Activated T-helper 2 cell treated with anti-CD3 and anti-CD28 coated beads, Interferon-gamma antibody, Interleukin-2, Interleukin-4, amounts not matched to agents 10 μg/mL and 5 μg/mL and 100 μg/mL, durations not matched to agents 14 hours and 24 hours and 36 hours (primary cell): ENCODE measurements around the gene ABCE1. TPM values are rescaled to one million over a fixed set of nuclear protein-coding genes. Genes with fewer than 3 reads are reported as not detected.
"Not testable (repeated sequence)": the region's sequence is repeated elsewhere in the genome, so short reads cannot be mapped to it uniquely, and the experiment has no call there.

Source experiments
- DNase-seq: peaks from one replicate; pipeline ENCODE4 v3.0.0; 2021; ENCODE audit warnings: low spot score
- H3K27ac Mint-ChIP-seq: one replicate; pipeline ENCODE4 v1.8.0; 2021; ENCODE audit warnings: mixed read lengths
- H3K27me3 Mint-ChIP-seq: one replicate; pipeline ENCODE4 v1.8.0; 2021; ENCODE audit warnings: low read depth, mixed read lengths
- H3K36me3 Mint-ChIP-seq: one replicate; pipeline ENCODE4 v1.8.0; 2021; ENCODE audit warnings: low read depth, mixed read lengths
- H3K4me1 Mint-ChIP-seq: one replicate; pipeline ENCODE4 v1.8.0; 2021; ENCODE audit warnings: low read depth, mixed read lengths
- H3K4me3 Mint-ChIP-seq: one replicate; pipeline ENCODE4 v1.8.0; 2021; ENCODE audit warnings: low read depth, mild to moderate bottlenecking, moderate library complexity, mixed read lengths
- H3K9me3 Mint-ChIP-seq: one replicate; pipeline ENCODE4 v1.8.0; 2021; ENCODE audit warnings: mixed read lengths
- intact Hi-C: fragments of 100-400 bp; cut with micrococcal nuclease; formaldehyde crosslinking; loops from one replicate; pipeline ENCODE4 v1.15.1; 2023
- total RNA-seq: library from RNA; stranded (reverse); gene quantifications from 2 replicates; pipeline ENCODE4 v1.2.3, GENCODE V29; 2022

ABCE1 gene
- total RNA-seq, 1 donor from 2014 or later = 162 TPM

- peak overlapping the region; percentile 83 for H3K27ac Mint-ChIP-seq
- peak overlapping the region; percentile 8 for H3K4me3 Mint-ChIP-seq
Observed at GRCh38 chr4:145125396-145125795, 27.3 kb downstream of the ABCE1 start.

GRCh38 chr4:145130130-145130529, 32.0 kb downstream of the ABCE1 start:
- H3K36me3 Mint-ChIP-seq = peaks cover 88% of the 10 kb centered on the region
- H3K4me1 Mint-ChIP-seq = peaks cover 68% of the 10 kb centered on the region
- intact Hi-C loops = loop anchor here (1.0 kb wide), 1 partner anchor 32 kb away; the partner anchor contains the start of genes ABCE1 and ANAPC10
- no peak overlapping the region for H3K4me3 Mint-ChIP-seq
- no peaks in the 10 kb centered on the region for H3K27me3 Mint-ChIP-seq
- peak overlapping the region; percentile 85 for H3K27ac Mint-ChIP-seq
- no peak for DNase-seq
- no peaks in the 10 kb centered on the region for H3K9me3 Mint-ChIP-seq

More at GRCh38 chr4:145125396-145125795, 27.3 kb downstream of the ABCE1 start:
- Mint-ChIP-seq H3K27me3 (no peaks in the 10 kb centered on the region), H3K4me1 (peaks cover 38% of the 10 kb centered on the region), H3K36me3 (peaks cover 81% of the 10 kb centered on the region), H3K9me3 (no peaks in the 10 kb centered on the region)
- no peak for DNase-seq
- intact Hi-C loops = no loop called here

- Mint-ChIP-seq H3K4me3 (peak overlapping the region; percentile 31), H3K4me1 (peaks cover 70% of the 10 kb centered on the region), H3K36me3 (peaks cover 89% of the 10 kb centered on the region), H3K9me3 (no peaks in the 10 kb centered on the region), H3K27ac (peak overlapping the region; percentile 85), H3K27me3 (no peaks in the 10 kb centered on the region)
- intact Hi-C loops = loop anchor here (1.0 kb wide), 1 partner anchor 33 kb away; the partner anchor contains the start of genes ABCE1 and ANAPC10
- no peak for DNase-seq
Observed at GRCh38 chr4:145130788-145131399, 32.8 kb downstream of the ABCE1 start.

- no peaks in the 10 kb centered on the region for H3K27me3 Mint-ChIP-seq
- no peaks in the 10 kb centered on the region for H3K9me3 Mint-ChIP-seq
- DNase-seq = no peak
- H3K4me1 Mint-ChIP-seq = peaks cover 65% of the 10 kb centered on the region
- peak overlapping the region; percentile 13 for H3K4me3 Mint-ChIP-seq
- H3K36me3 Mint-ChIP-seq = peaks cover 85% of the 10 kb centered on the region
- H3K27ac Mint-ChIP-seq = peak overlapping the region; percentile 65
- intact Hi-C loops = loop anchor here (2.0 kb wide), 1 partner anchor 23 kb away; no protein-coding TSS in a partner anchor
Observed at GRCh38 chr4:145131848-145132247, 33.7 kb downstream of the ABCE1 start.

GRCh38 chr4:145132511-145133098, 34.5 kb downstream of the ABCE1 start:
- Mint-ChIP-seq H3K36me3 (peaks cover 86% of the 10 kb centered on the region), H3K4me3 (peak overlapping the region; percentile 23)
- no peak for DNase-seq

GRCh38 chr4:145136219-145136618, 38.1 kb downstream of the ABCE1 start:
- intact Hi-C loops, H3K9me3 Mint-ChIP-seq, H3K27me3 Mint-ChIP-seq, DNase-seq: not testable (repeated sequence)
- peak overlapping the region; percentile 37 for H3K4me3 Mint-ChIP-seq
- peaks cover 83% of the 10 kb centered on the region for H3K36me3 Mint-ChIP-seq
- peak overlapping the region; percentile 52 for H3K27ac Mint-ChIP-seq
- H3K4me1 Mint-ChIP-seq = peaks cover 51% of the 10 kb centered on the region

More at GRCh38 chr4:145132511-145133098, 34.5 kb downstream of the ABCE1 start:
- Mint-ChIP-seq H3K4me1 (peaks cover 64% of the 10 kb centered on the region), H3K9me3 (no peaks in the 10 kb centered on the region), H3K27me3 (no peaks in the 10 kb centered on the region), H3K27ac (peak overlapping the region; percentile 65)
- intact Hi-C loops = loop anchor here (2.0 kb wide), 1 partner anchor 22 kb away; no protein-coding TSS in a partner anchor

GRCh38 chr4:145148980-145149379, 50.9 kb downstream of the ABCE1 start:
- intact Hi-C loops = no loop called here
- no peak for DNase-seq
- Mint-ChIP-seq H3K4me3 (no peak overlapping the region), H3K27ac (no peak overlapping the region), H3K9me3 (no peaks in the 10 kb centered on the region), H3K36me3 (peaks cover 82% of the 10 kb centered on the region), H3K4me1 (peaks cover 15% of the 10 kb centered on the region), H3K27me3 (no peaks in the 10 kb centered on the region)

GRCh38 chr4:145153181-145153903, 55.2 kb downstream of the ABCE1 start:
- Mint-ChIP-seq H3K9me3 (no peaks in the 10 kb centered on the region), H3K4me1 (peaks cover 32% of the 10 kb centered on the region), H3K4me3 (no peak overlapping the region), H3K27me3 (no peaks in the 10 kb centered on the region), H3K36me3 (peaks cover 84% of the 10 kb centered on the region), H3K27ac (peak overlapping the region; percentile 49)
- DNase-seq = no peak
- intact Hi-C loops = loop anchor here (5.0 kb wide), 1 partner anchor 36 kb away; no protein-coding TSS in a partner anchor

- Mint-ChIP-seq H3K4me3 (no peak overlapping the region), H3K4me1 (peaks cover 33% of the 10 kb centered on the region)
- intact Hi-C loops = loop anchor here (2.0 to 5.0 kb wide), 3 partner anchors 21 to 37 kb away; no protein-coding TSS in a partner anchor
Observed at GRCh38 chr4:145153904-145154298, 55.8 kb downstream of the ABCE1 start.

GRCh38 chr4:145154573-145154972, 56.5 kb downstream of the ABCE1 start:
- no peak overlapping the region for H3K4me3 Mint-ChIP-seq
- intact Hi-C loops = loop anchor here (2.0 to 5.0 kb wide), 3 partner anchors 22 to 37 kb away; no protein-coding TSS in a partner anchor
- peaks cover 86% of the 10 kb centered on the region for H3K36me3 Mint-ChIP-seq
- H3K4me1 Mint-ChIP-seq = peaks cover 30% of the 10 kb centered on the region
- H3K27me3 Mint-ChIP-seq = no peaks in the 10 kb centered on the region
- no peaks in the 10 kb centered on the region for H3K9me3 Mint-ChIP-seq
- H3K27ac Mint-ChIP-seq = no peak overlapping the region
- DNase-seq = no peak

More at GRCh38 chr4:145153904-145154298, 55.8 kb downstream of the ABCE1 start:
- DNase-seq = no peak
- Mint-ChIP-seq H3K36me3 (peaks cover 86% of the 10 kb centered on the region), H3K27me3 (no peaks in the 10 kb centered on the region), H3K27ac (peak overlapping the region; percentile 49), H3K9me3 (no peaks in the 10 kb centered on the region)

GRCh38 chr4:145155268-145155870, 57.3 kb downstream of the ABCE1 start:
- Mint-ChIP-seq H3K4me3 (no peak overlapping the region), H3K36me3 (peaks cover 83% of the 10 kb centered on the region)
- intact Hi-C loops = loop anchor here (2.0 kb wide), 2 partner anchors 23 kb away; no protein-coding TSS in a partner anchor

GRCh38 chr4:145156986-145157385, 58.9 kb downstream of the ABCE1 start:
- intact Hi-C loops = no loop called here
- H3K4me3 Mint-ChIP-seq = no peak overlapping the region
- H3K4me1 Mint-ChIP-seq = peaks cover 35% of the 10 kb centered on the region

More at GRCh38 chr4:145155268-145155870, 57.3 kb downstream of the ABCE1 start:
- Mint-ChIP-seq H3K27ac (no peak overlapping the region), H3K4me1 (peaks cover 30% of the 10 kb centered on the region), H3K9me3 (no peaks in the 10 kb centered on the region), H3K27me3 (no peaks in the 10 kb centered on the region)
- DNase-seq = no peak

More at GRCh38 chr4:145156986-145157385, 58.9 kb downstream of the ABCE1 start:
- no peak for DNase-seq
- Mint-ChIP-seq H3K27ac (no peak overlapping the region), H3K27me3 (no peaks in the 10 kb centered on the region), H3K36me3 (peaks cover 85% of the 10 kb centered on the region), H3K9me3 (no peaks in the 10 kb centered on the region)
